Right lobe of liver (tissue), 4 donors: ENCODE data around the gene KRTAP10-4.

Experiments
- POLR2A ChIP-seq: fragments of 450-650 bp; IDR thresholded peaks from one replicate; pipeline ENCODE4 v1.6.1; 2017; ENCODE audit warnings: antibody characterized with exemption, mild to moderate bottlenecking
- TF ChIP-seq, protein P1 (sequence below), 4 donors: fragments of 200-600 bp in 3 of 4; fragments of 450-650 bp in 1 of 4; IDR thresholded peaks; one replicate each; pipeline versions ENCODE4 v1.5.1 to v1.8.0; 2016 to 2022; ENCODE audit warnings: antibody characterized with exemption in 4 of 4, mild to moderate bottlenecking in 2 of 4
- donor health status: DM: no; HTN: no; CAD: no.
- donor health status: DM: no; HTN: no; CAD: no.
- donor health status: DM: no; HTN: yes; CAD: no.

DNA sequence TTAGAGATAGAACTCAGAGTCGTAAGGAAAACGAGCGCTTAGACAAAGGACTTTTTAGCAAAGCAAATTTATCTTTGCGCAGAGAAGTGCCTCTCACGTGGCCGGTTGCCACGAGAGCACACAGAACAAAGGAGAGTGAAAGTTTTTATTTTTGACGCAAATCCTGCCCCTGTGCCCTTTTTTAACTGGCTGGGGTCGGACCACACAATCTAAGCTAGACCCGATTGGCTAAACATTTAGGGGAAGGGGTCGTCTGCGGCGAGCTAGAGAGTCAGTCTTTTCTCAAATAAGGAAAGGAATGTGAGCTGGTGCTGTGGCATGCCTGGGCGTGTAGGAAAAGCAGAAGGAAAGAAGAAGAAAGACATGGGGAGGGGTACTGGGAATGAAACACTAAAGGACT, 24.6 kb upstream of the KRTAP10-4 start:
- TF ChIP-seq, protein P1, sequence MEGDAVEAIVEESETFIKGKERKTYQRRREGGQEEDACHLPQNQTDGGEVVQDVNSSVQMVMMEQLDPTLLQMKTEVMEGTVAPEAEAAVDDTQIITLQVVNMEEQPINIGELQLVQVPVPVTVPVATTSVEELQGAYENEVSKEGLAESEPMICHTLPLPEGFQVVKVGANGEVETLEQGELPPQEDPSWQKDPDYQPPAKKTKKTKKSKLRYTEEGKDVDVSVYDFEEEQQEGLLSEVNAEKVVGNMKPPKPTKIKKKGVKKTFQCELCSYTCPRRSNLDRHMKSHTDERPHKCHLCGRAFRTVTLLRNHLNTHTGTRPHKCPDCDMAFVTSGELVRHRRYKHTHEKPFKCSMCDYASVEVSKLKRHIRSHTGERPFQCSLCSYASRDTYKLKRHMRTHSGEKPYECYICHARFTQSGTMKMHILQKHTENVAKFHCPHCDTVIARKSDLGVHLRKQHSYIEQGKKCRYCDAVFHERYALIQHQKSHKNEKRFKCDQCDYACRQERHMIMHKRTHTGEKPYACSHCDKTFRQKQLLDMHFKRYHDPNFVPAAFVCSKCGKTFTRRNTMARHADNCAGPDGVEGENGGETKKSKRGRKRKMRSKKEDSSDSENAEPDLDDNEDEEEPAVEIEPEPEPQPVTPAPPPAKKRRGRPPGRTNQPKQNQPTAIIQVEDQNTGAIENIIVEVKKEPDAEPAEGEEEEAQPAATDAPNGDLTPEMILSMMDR (IDR thresholded peaks at IDR 0.05): no peak
- TF ChIP-seq POLR2A: no peak
